RCC 7860 (cell line): Measurements from ENCODE around the gene DDX51.
"Not testable (repeated sequence)": the region's sequence is repeated elsewhere in the genome, so short reads cannot be mapped to it uniquely, and the experiment has no call there.

Source experiments
- DNase-seq: peaks from one replicate; pipeline ENCODE4 v3.0.0-alpha.2; 2015; ENCODE audit warnings: low spot score
- FAIRE-seq: peaks from 2 replicates; lab custom pipeline; 2012; peaks lifted over from hg19 to GRCh38; lab: Jason Lieb, UNC

DDX51 gene

GRCh38 chr12:132123970-132124765, 20.0 kb downstream of the DDX51 start:
- FAIRE-seq (no peak), DNase-seq (no peak)

GRCh38 chr12:132121283-132121682, 22.8 kb downstream of the DDX51 start:
- FAIRE-seq (no peak), DNase-seq (no peak)

- FAIRE-seq = no peak
Observed at GRCh38 chr12:132118876-132119275, 25.2 kb downstream of the DDX51 start.

GRCh38 chr12:132117558-132117875, 26.6 kb downstream of the DDX51 start:
- FAIRE-seq = no peak
- no peak for DNase-seq

More at GRCh38 chr12:132118876-132119275, 25.2 kb downstream of the DDX51 start:
- no peak for DNase-seq

- no peak for FAIRE-seq
- no peak for DNase-seq
Observed at GRCh38 chr12:132116709-132117557, 27.2 kb downstream of the DDX51 start.

- FAIRE-seq (no peak), DNase-seq (no peak)
Observed at GRCh38 chr12:132115500-132115899, 28.6 kb downstream of the DDX51 start.

GRCh38 chr12:132114667-132115066, 29.5 kb downstream of the DDX51 start:
- DNase-seq (no peak), FAIRE-seq (no peak)

- DNase-seq (no peak), FAIRE-seq (no peak)
Observed at GRCh38 chr12:132111654-132112304, 32.3 kb downstream of the DDX51 start.

- no peak for FAIRE-seq
Observed at GRCh38 chr12:132110677-132111076, 33.4 kb downstream of the DDX51 start.

GRCh38 chr12:132109741-132110140, 34.4 kb downstream of the DDX51 start:
- FAIRE-seq (no peak), DNase-seq (no peak)

More at GRCh38 chr12:132110677-132111076, 33.4 kb downstream of the DDX51 start:
- DNase-seq = no peak

GRCh38 chr12:132108211-132108832, 35.8 kb downstream of the DDX51 start:
- no peak for FAIRE-seq
- no peak for DNase-seq

GRCh38 chr12:132106921-132107320, 37.2 kb downstream of the DDX51 start:
- FAIRE-seq (no peak), DNase-seq (no peak)

GRCh38 chr12:132105467-132105866, 38.7 kb downstream of the DDX51 start:
- no peak for FAIRE-seq

GRCh38 chr12:132103542-132104308, 40.4 kb downstream of the DDX51 start:
- DNase-seq (no peak), FAIRE-seq (no peak)

More at GRCh38 chr12:132105467-132105866, 38.7 kb downstream of the DDX51 start:
- DNase-seq = no peak

- not testable (repeated sequence) for DNase-seq, FAIRE-seq
Observed at GRCh38 chr12:132103072-132103471, 41.0 kb downstream of the DDX51 start.

GRCh38 chr12:132102297-132102696, 41.8 kb downstream of the DDX51 start:
- FAIRE-seq (no peak), DNase-seq (no peak)

- FAIRE-seq = no peak
Observed at GRCh38 chr12:132100306-132101065, 43.6 kb downstream of the DDX51 start.

GRCh38 chr12:132099739-132100138, 44.4 kb downstream of the DDX51 start:
- DNase-seq (no peak), FAIRE-seq (no peak)

More at GRCh38 chr12:132100306-132101065, 43.6 kb downstream of the DDX51 start:
- no peak for DNase-seq
